Neuronal stem cell (in vitro differentiated cells): ENCODE data around the gene DTNB.

Source experiments
- DNase-seq: peaks from one replicate; pipeline ENCODE4 v3.0.0-alpha.2; 2013; ENCODE audit warnings: low spot score
- H2AFZ ChIP-seq: one replicate; pipeline ENCODE4 v1.6.1; 2013; ENCODE audit warnings: mild to moderate bottlenecking, low read length, inconsistent platforms
- H2AK5ac ChIP-seq: 2 replicates; pipeline ENCODE4 v1.6.1; 2013; ENCODE audit warnings: low read depth, mild to moderate bottlenecking, inconsistent platforms, low read length, moderate library complexity, mixed read lengths
- H2BK120ac ChIP-seq: 2 replicates; pipeline ENCODE4 v1.6.1; 2013; ENCODE audit warnings: low read depth, mild to moderate bottlenecking, inconsistent platforms, low read length, moderate library complexity, mixed read lengths
- H2BK12ac ChIP-seq: one replicate; pipeline ENCODE4 v1.6.1; 2013; ENCODE audit warnings: low read length, inconsistent platforms
- H2BK15ac ChIP-seq: 2 replicates; pipeline ENCODE4 v1.6.1; 2013; ENCODE audit warnings: mild to moderate bottlenecking, low read length, inconsistent platforms, mixed read lengths
- H2BK5ac ChIP-seq: one replicate; pipeline ENCODE4 v1.6.1; 2013; ENCODE audit warnings: inconsistent platforms, mild to moderate bottlenecking, low read length, moderate library complexity
- H3K14ac ChIP-seq: one replicate; pipeline ENCODE4 v1.6.1; 2013; ENCODE audit warnings: low read length, inconsistent platforms
- H3K18ac ChIP-seq: 2 replicates; pipeline ENCODE4 v1.6.1; 2013; ENCODE audit warnings: low read length, inconsistent platforms
- H3K23ac ChIP-seq: 2 replicates; pipeline ENCODE4 v1.6.1; 2013; ENCODE audit warnings: low read depth, mild to moderate bottlenecking, mixed read lengths, low read length, inconsistent platforms; ENCODE audit not compliant: poor library complexity
- H3K27ac ChIP-seq: replicated peaks from 3 replicates; pipeline ENCODE4 v1.5.1; 2013; ENCODE audit warnings: low read length, inconsistent platforms
- H3K27me3 ChIP-seq, 3 experiments: 2 replicates each; pipeline ENCODE4 v1.6.1; 2013; ENCODE audit warnings: low read length in 3 of 3, mild to moderate bottlenecking in 2 of 3, inconsistent platforms in 1 of 3, low read depth in 1 of 3, mixed read lengths in 1 of 3, moderate library complexity in 1 of 3; ENCODE audit not compliant: control insufficient read depth in 3 of 3, insufficient read depth in 3 of 3
- H3K36me3 ChIP-seq, 2 donors: replicated peaks in 1 of 2; 2 replicates each; pipeline ENCODE4 v1.6.1; 2013; ENCODE audit warnings: low read length in 2 of 2; ENCODE audit not compliant: control insufficient read depth in 2 of 2, insufficient read depth in 2 of 2
- H3K4ac ChIP-seq: 2 replicates; pipeline ENCODE4 v1.6.1; 2013; ENCODE audit warnings: inconsistent platforms, mild to moderate bottlenecking, low read length, moderate library complexity
- H3K4me1 ChIP-seq, 2 donors: 1 replicate in 1 of 2; 2 replicates in 1 of 2; pipeline ENCODE4 v1.6.1; 2013; ENCODE audit warnings: low read length in 2 of 2, low read depth in 1 of 2; ENCODE audit not compliant: control insufficient read depth in 2 of 2, insufficient read depth in 1 of 2
- H3K4me2 ChIP-seq: one replicate; pipeline ENCODE4 v1.6.1; 2013; ENCODE audit warnings: mild to moderate bottlenecking, low read length, inconsistent platforms; ENCODE audit not compliant: insufficient read depth, poor library complexity, severe bottlenecking
- H3K4me3 ChIP-seq, 2 donors: 2 replicates each; pipeline ENCODE4 v1.5.1; 2013; ENCODE audit warnings: low read length in 2 of 2, mild to moderate bottlenecking in 2 of 2, inconsistent platforms in 1 of 2, moderate library complexity in 1 of 2
- H3K79me1 ChIP-seq: one replicate; pipeline ENCODE4 v1.6.1; 2013; ENCODE audit warnings: low read depth, mild to moderate bottlenecking, inconsistent platforms, low read length, moderate library complexity
- H3K9ac ChIP-seq: one replicate; pipeline ENCODE4 v1.6.1; 2013; ENCODE audit warnings: mild to moderate bottlenecking, low read depth, low read length, inconsistent platforms; ENCODE audit not compliant: poor library complexity
- H3K9me3 ChIP-seq, 2 donors: replicated peaks in 1 of 2; 2 replicates each; pipeline versions ENCODE3 to v1.6.1; 2013; ENCODE audit warnings: low read length in 2 of 2, mild to moderate bottlenecking in 2 of 2, inconsistent platforms in 1 of 2, low read depth in 1 of 2, mixed read lengths in 1 of 2, moderate library complexity in 1 of 2; ENCODE audit not compliant: control insufficient read depth in 2 of 2, insufficient read depth in 1 of 2
- H4K8ac ChIP-seq: one replicate; pipeline ENCODE4 v1.6.1; 2013; ENCODE audit warnings: low read depth, mild to moderate bottlenecking, inconsistent platforms, low read length, moderate library complexity
- H4K91ac ChIP-seq: one replicate; pipeline ENCODE4 v1.6.1; 2013; ENCODE audit warnings: low read length, low read depth, mild to moderate bottlenecking, inconsistent platforms; ENCODE audit not compliant: poor library complexity
- WGBS, 2 donors: extraction: QIAGEN DNeasy Blood & Tissue Kit; methylation state at CpG; one replicate each; pipeline ENCODE4 v1.1.7; 2013; ENCODE audit warnings: missing lambda C conversion rate in 2 of 2, mixed read lengths in 1 of 2; ENCODE audit not compliant: insufficient read length in 2 of 2, insufficient replicate concordance in 1 of 2; ENCODE audit errors: extremely low coverage in 2 of 2; 5-methylcytosine and 5-hydroxymethylcytosine counted together

DTNB gene

GRCh38 chr2:25431604-25432003, 241.8 kb downstream of the DTNB start:
- peaks cover 7 to 12% of the 10 kb centered on the region in 2 donors for H3K9me3 ChIP-seq
- no peak overlapping the region for H3K4me2 ChIP-seq
- no peak overlapping the region for H2BK5ac ChIP-seq
- no peak for DNase-seq
- H2BK12ac ChIP-seq, result no peak overlapping the region
- no peak overlapping the region for H2BK15ac ChIP-seq
- H3K4ac ChIP-seq, result no peak overlapping the region
- no peak overlapping the region for H3K14ac ChIP-seq
- H3K23ac ChIP-seq, result no peak overlapping the region
- no peak overlapping the region for H4K91ac ChIP-seq
- H2BK120ac ChIP-seq, result no peak overlapping the region
- no peak overlapping the region for H3K4me3 ChIP-seq
- H4K8ac ChIP-seq, result no peak overlapping the region
- H3K4me1 ChIP-seq, result no peaks in the 10 kb centered on the region
- peaks cover 7 to 13% of the 10 kb centered on the region in 2 donors for H3K36me3 ChIP-seq
- no peaks in the 10 kb centered on the region for H3K27me3 ChIP-seq
- WGBS, 2 donors, result no CpG with 5 or more reads among the region's 4 CpGs
- H2AFZ ChIP-seq, result no peak overlapping the region
- H3K9ac ChIP-seq, result no peak overlapping the region
- H3K79me1 ChIP-seq, result no peaks in the 10 kb centered on the region
- no peak overlapping the region for H3K18ac ChIP-seq
- no peak overlapping the region for H3K27ac ChIP-seq
- H2AK5ac ChIP-seq, result no peak overlapping the region

GRCh38 chr2:25430556-25430955, 242.8 kb downstream of the DTNB start:
- Histone ChIP-seq H3K79me1 (no peaks in the 10 kb centered on the region), H4K91ac (no peak overlapping the region), H3K9me3 (peaks cover 4 to 5% of the 10 kb centered on the region in 2 donors), H3K27ac (no peak overlapping the region), H4K8ac (no peak overlapping the region), H2BK12ac (no peak overlapping the region), H3K14ac (no peak overlapping the region), H3K4me2 (no peak overlapping the region), H3K4me1 (no peaks in the 10 kb centered on the region), H3K4me3 (no peak overlapping the region), H3K9ac (no peak overlapping the region), H2AK5ac (no peak overlapping the region), H3K23ac (no peak overlapping the region), H3K18ac (no peak overlapping the region), H2BK15ac (no peak overlapping the region), H3K36me3 (peaks cover 4 to 9% of the 10 kb centered on the region in 2 donors), H2BK120ac (no peak overlapping the region), H2AFZ (no peak overlapping the region), H3K4ac (no peak overlapping the region), H2BK5ac (no peak overlapping the region), H3K27me3 (no peaks in the 10 kb centered on the region)
- no CpG with 5 or more reads among the region's 7 CpGs for WGBS, 2 donors
- no peak for DNase-seq

GRCh38 chr2:25426326-25426725, 247.1 kb downstream of the DTNB start:
- Histone ChIP-seq H3K4me1 (no peaks in the 10 kb centered on the region), H3K27ac (no peak overlapping the region), H3K9me3 (peaks cover 0 to 3% of the 10 kb centered on the region in 2 donors), H4K8ac (no peak overlapping the region), H2AFZ (no peak overlapping the region), H3K9ac (no peak overlapping the region), H3K14ac (no peak overlapping the region), H3K36me3 (peaks cover 0 to 7% of the 10 kb centered on the region in 2 donors), H2AK5ac (no peak overlapping the region), H3K27me3 (no peaks in the 10 kb centered on the region), H2BK12ac (no peak overlapping the region), H3K23ac (no peak overlapping the region), H2BK120ac (no peak overlapping the region), H2BK15ac (no peak overlapping the region), H2BK5ac (no peak overlapping the region), H3K18ac (no peak overlapping the region), H3K4ac (no peak overlapping the region), H3K4me3 (no peak overlapping the region), H4K91ac (no peak overlapping the region), H3K79me1 (no peaks in the 10 kb centered on the region), H3K4me2 (no peak overlapping the region)
- WGBS, 2 donors, result no CpG with 5 or more reads among the region's 3 CpGs
- no peak for DNase-seq

- Histone ChIP-seq H3K27ac (no peak overlapping the region), H3K4me1 (no peaks in the 10 kb centered on the region), H2BK12ac (no peak overlapping the region), H3K36me3 (peaks cover 0 to 7% of the 10 kb centered on the region in 2 donors), H3K4me2 (no peak overlapping the region), H3K9ac (no peak overlapping the region), H3K4me3 (no peak overlapping the region), H3K27me3 (no peaks in the 10 kb centered on the region), H4K91ac (no peak overlapping the region), H3K18ac (no peak overlapping the region), H3K9me3 (peaks cover 0 to 3% of the 10 kb centered on the region in 2 donors), H3K23ac (no peak overlapping the region), H3K4ac (no peak overlapping the region), H4K8ac (no peak overlapping the region), H2BK15ac (no peak overlapping the region), H2BK120ac (no peak overlapping the region), H2AFZ (no peak overlapping the region), H2BK5ac (no peak overlapping the region), H3K14ac (no peak overlapping the region), H2AK5ac (no peak overlapping the region), H3K79me1 (no peaks in the 10 kb centered on the region)
- WGBS, 2 donors, result no CpG with 5 or more reads among the region's 6 CpGs
- no peak for DNase-seq
Observed at GRCh38 chr2:25424426-25425028, 248.8 kb downstream of the DTNB start.
